SU-DHL-6 (cell line): ENCODE results near the gene USF2.

Experiments
- H2AFZ ChIP-seq: fragments of 200-600 bp; sonication (generic); 2 replicates; pipeline ENCODE4 v1.6.1; 2014; ENCODE audit warnings: low read depth, mild to moderate bottlenecking, moderate library complexity, mixed read lengths, antibody characterized with exemption, low read length; ENCODE audit not compliant: severe bottlenecking
- H3F3A ChIP-seq: fragments of 200-600 bp; shearing (Covaris generic); 2 replicates; pipeline ENCODE4 v1.6.0; 2016; ENCODE audit warnings: antibody characterized with exemption, mild to moderate bottlenecking; ENCODE audit not compliant: insufficient read depth
- H3K27ac ChIP-seq: fragments of 200-600 bp; sonication (generic); 2 replicates; pipeline ENCODE4 v1.5.1; 2016; ENCODE audit warnings: low read depth, mild to moderate bottlenecking, low read length, moderate library complexity, mixed read lengths
- H3K27me3 ChIP-seq: fragments of 200-600 bp; sonication (generic), shearing (Covaris generic); 2 replicates; pipeline ENCODE4 v1.6.0; 2014; ENCODE audit warnings: mild to moderate bottlenecking, low read length
- H3K36me3 ChIP-seq: fragments of 200-600 bp; sonication (generic); 2 replicates; pipeline ENCODE4 v1.6.1; 2014; ENCODE audit warnings: mild to moderate bottlenecking, low read length, mixed read lengths
- H3K4me2 ChIP-seq: fragments of 300-600, 200-600 bp; shearing (Covaris generic), sonication (generic); 2 replicates; pipeline ENCODE4 v1.6.0; 2014; ENCODE audit warnings: low read length, low read depth, mild to moderate bottlenecking; ENCODE audit not compliant: poor library complexity, severe bottlenecking
- H3K4me3 ChIP-seq: fragments of 200-600 bp; sonication (generic); 2 replicates; pipeline ENCODE4 v1.5.1; 2014; ENCODE audit warnings: antibody characterized with exemption, low read length, mild to moderate bottlenecking, mixed read lengths; ENCODE audit not compliant: insufficient read depth, poor library complexity, severe bottlenecking
- H3K79me2 ChIP-seq: fragments of 200-600 bp; sonication (generic); 2 replicates; pipeline ENCODE4 v1.6.1; 2014; ENCODE audit warnings: mild to moderate bottlenecking, low read length, moderate library complexity; ENCODE audit not compliant: insufficient read depth
- H3K9ac ChIP-seq: fragments of 200-600 bp; sonication (generic); 2 replicates; pipeline ENCODE4 v1.7.0; 2014; ENCODE audit warnings: mild to moderate bottlenecking, low read length
- H3K9me2 ChIP-seq: fragments of 200-600 bp; sonication (generic); replicated peaks from 2 replicates; pipeline ENCODE4 v1.6.1; 2014; ENCODE audit warnings: low read length; ENCODE audit not compliant: insufficient read depth
- H3K9me3 ChIP-seq: fragments of 200-600 bp; sonication (generic); 2 replicates; pipeline ENCODE4 v1.6.1; 2014; ENCODE audit warnings: low read length, mixed read lengths; ENCODE audit not compliant: insufficient read depth
- H4K20me1 ChIP-seq: fragments of 200-600 bp; sonication (generic); 2 replicates; pipeline ENCODE4 v1.6.1; 2014; ENCODE audit warnings: low read depth, mild to moderate bottlenecking, antibody characterized with exemption, low read length, moderate library complexity, mixed read lengths
- CTCF ChIP-seq: fragments of 200-600 bp; sonication (generic); IDR thresholded peaks from one replicate; pipeline ENCODE4 v1.5.1; 2017; ENCODE audit warnings: antibody characterized with exemption, mild to moderate bottlenecking, low read length, moderate library complexity; ENCODE audit not compliant: insufficient read depth, poor library complexity, severe bottlenecking
- EZH2phosphoT487 ChIP-seq: fragments of 200-600 bp; sonication (generic), shearing (Covaris generic); conservative IDR thresholded peaks from 2 replicates; pipeline ENCODE4 v1.6.1; 2018; ENCODE audit warnings: mild to moderate bottlenecking, antibody characterized with exemption, low read length, moderate library complexity, mixed read lengths

USF2 gene

GRCh38 chr19:35262101-35262761, 6.5 kb upstream of the USF2 start:
- H2AFZ ChIP-seq: no peak overlapping the region
- no peaks in the 10 kb centered on the region for H3K27me3 ChIP-seq
- no peak overlapping the region for H3K4me3 ChIP-seq
- peaks cover 19% of the 10 kb centered on the region for H3F3A ChIP-seq
- H3K27ac ChIP-seq: no peak overlapping the region
- H3K79me2 ChIP-seq: peaks cover under 1% of the 10 kb centered on the region; the same call in 1 of the 2 replicates
- no peaks in the 10 kb centered on the region for H3K36me3 ChIP-seq
- no peaks in the 10 kb centered on the region for H4K20me1 ChIP-seq
- H3K9me2 ChIP-seq: no peaks in the 10 kb centered on the region
- H3K9ac ChIP-seq: no peak overlapping the region
- H3K9me3 ChIP-seq: no peaks in the 10 kb centered on the region
- TF ChIP-seq CTCF (no peak), EZH2phosphoT487 (no peak)
- H3K4me2 ChIP-seq: no peak overlapping the region

- H3K79me2 ChIP-seq: peaks cover 6% of the 10 kb centered on the region
- H3K4me2 ChIP-seq: no peak overlapping the region
- H3K9me2 ChIP-seq: no peaks in the 10 kb centered on the region
- H3K27ac ChIP-seq: peak overlapping the region; percentile 27; the same call in 1 of the 2 replicates
- no peak overlapping the region for H2AFZ ChIP-seq
- H3K27me3 ChIP-seq: no peaks in the 10 kb centered on the region
- H4K20me1 ChIP-seq: no peaks in the 10 kb centered on the region
- H3K36me3 ChIP-seq: no peaks in the 10 kb centered on the region
- TF ChIP-seq EZH2phosphoT487 (no peak), CTCF (no peak)
- no peak overlapping the region for H3K9ac ChIP-seq
- H3F3A ChIP-seq: peaks cover 19% of the 10 kb centered on the region
- H3K9me3 ChIP-seq: no peaks in the 10 kb centered on the region
- no peak overlapping the region for H3K4me3 ChIP-seq
Observed at GRCh38 chr19:35264268-35265125, 4.3 kb upstream of the USF2 start.

GRCh38 chr19:35265126-35265899, 3.4 kb upstream of the USF2 start:
- peak overlapping the region; percentile 27; the same call in 1 of the 2 replicates for H3K27ac ChIP-seq
- peaks cover 19% of the 10 kb centered on the region for H3F3A ChIP-seq

More at GRCh38 chr19:35265126-35265899, 3.4 kb upstream of the USF2 start:
- Histone ChIP-seq H2AFZ (no peak overlapping the region), H3K36me3 (no peaks in the 10 kb centered on the region), H3K4me2 (no peak overlapping the region), H3K4me3 (no peak overlapping the region), H3K9ac (no peak overlapping the region), H4K20me1 (no peaks in the 10 kb centered on the region), H3K79me2 (peaks cover 6% of the 10 kb centered on the region), H3K9me2 (no peaks in the 10 kb centered on the region), H3K9me3 (no peaks in the 10 kb centered on the region), H3K27me3 (no peaks in the 10 kb centered on the region)
- TF ChIP-seq CTCF: no peak
- no peak for TF ChIP-seq EZH2phosphoT487
